ENCODE measurements around the gene GOLGA5. TPM values are rescaled to one million over a fixed set of nuclear protein-coding genes. Genes with fewer than 3 reads are reported as not detected.
"Not testable (repeated sequence)": the region's sequence is repeated elsewhere in the genome, so short reads cannot be mapped to it uniquely, and the experiment has no call there.

Gene GOLGA5
- total RNA-seq, 1 donor from 2014 or later, result 24.2 TPM

- DNase-seq (ENCODE audit: low spot score); intact Hi-C loops (cut with DNase I): not testable (repeated sequence)
Measured at GRCh38 chr14:92775292-92775691, 18.8 kb upstream of the GOLGA5 start.

GRCh38 chr14:92778868-92779565 lies 15.1 kb upstream of the GOLGA5 start:
- DNase-seq (ENCODE audit: low spot score); intact Hi-C loops (cut with DNase I): not testable (repeated sequence)

DNA sequence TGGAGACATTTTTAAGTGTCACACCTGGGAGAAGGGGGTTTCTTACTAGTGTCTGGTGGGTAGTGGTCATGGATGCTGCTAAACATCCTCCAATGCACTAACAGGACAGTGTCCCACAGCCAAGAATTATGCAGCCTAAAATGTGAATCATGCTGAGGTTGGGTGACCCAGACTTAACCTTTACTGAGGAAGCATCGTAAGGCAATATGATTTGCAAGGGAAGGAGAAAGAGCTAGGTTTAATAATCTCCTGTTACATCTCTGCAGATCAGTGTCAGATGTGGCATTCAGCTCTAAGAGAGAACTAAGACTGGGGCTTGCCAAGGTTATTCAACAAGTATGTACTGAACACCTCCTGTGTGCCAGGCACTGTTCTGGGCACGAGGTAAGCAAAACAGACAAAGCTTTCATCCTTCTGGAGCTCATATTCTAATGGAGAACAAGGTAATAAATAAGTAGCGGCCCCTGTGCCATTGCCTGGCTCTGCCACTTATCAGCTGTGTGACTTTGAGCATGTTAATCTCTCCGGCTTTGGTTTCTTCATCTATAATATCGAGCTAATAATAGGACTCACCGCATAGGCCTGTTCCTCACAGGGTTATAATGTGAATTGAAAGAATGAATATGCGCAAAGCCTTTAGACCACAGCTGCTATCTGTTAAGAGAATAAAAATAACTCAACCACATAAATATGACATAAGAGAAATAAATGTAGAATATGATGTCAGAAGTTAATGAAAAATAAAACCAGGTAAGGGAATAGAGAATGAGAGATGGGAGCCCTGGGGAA lies 13.5 kb upstream of the GOLGA5 start:
- intact Hi-C loops (cut with DNase I), result loop anchor here (5.0 kb wide), 1 partner anchor 33 kb away; the partner anchor contains the start of gene LGMN
- DNase-seq (ENCODE audit: low spot score), result no peak

DNA sequence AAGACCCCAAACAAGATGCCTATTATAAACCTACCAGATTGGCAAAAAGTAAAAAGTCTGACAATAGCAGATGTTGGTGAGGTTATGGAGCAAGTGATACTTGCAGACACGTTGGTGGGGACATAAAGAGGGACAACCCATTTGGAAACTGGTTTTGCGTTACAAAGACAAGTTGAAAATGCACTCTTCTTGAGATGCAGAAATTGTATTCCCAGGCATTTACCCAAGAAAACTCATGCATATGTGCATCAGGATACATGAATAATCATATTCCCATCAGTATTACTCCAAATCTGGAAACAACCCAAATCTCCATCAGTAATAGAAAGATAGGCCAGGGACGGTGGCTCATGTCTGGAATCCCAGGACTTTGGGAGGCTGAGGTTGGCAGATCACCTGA lies 12.8 kb upstream of the GOLGA5 start:
- DNase-seq (ENCODE audit: low spot score), result no peak
- intact Hi-C loops (cut with DNase I), result loop anchor here (5.0 kb wide), 1 partner anchor 34 kb away; the partner anchor contains the start of gene LGMN

DNA sequence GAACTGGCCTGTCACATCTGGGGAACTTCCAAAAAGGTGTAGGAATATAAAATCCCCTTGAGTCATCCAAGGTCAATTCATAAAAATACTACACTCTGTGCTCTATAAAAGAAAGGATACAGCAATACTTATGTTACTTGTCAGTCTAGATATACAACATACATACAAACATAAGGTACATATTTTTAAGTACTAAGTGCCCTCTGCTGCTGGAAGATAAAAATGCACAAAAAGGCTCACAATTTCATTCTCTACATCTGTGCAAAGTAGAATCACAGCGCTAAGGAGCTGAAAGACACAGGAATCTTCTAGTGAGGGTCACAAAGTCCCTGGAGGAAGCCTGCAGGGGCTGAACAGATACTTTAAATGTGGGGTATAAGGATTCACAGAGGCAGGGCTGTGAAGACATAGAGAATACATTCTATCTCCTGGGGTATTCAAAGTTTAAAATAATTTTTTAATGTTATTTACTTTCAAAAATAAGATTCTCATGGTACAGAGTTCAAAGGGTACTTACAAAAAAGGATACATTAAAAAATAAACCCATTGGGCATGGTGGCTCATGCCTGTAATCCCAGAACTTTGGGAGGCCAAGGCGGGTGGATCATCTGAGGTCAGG lies 10.2 kb upstream of the GOLGA5 start:
- intact Hi-C loops (cut with DNase I), result loop anchor here (1.0 to 5.0 kb wide), 2 partner anchors 37 to 70 kb away; partner anchors contain the start of gene LGMN
- no peak for DNase-seq (ENCODE audit: low spot score)

- intact Hi-C loops (cut with DNase I), result no loop called here
- no peak for DNase-seq (ENCODE audit: low spot score)
Measured at GRCh38 chr14:92785667-92786426, 8.3 kb upstream of the GOLGA5 start.

DNA sequence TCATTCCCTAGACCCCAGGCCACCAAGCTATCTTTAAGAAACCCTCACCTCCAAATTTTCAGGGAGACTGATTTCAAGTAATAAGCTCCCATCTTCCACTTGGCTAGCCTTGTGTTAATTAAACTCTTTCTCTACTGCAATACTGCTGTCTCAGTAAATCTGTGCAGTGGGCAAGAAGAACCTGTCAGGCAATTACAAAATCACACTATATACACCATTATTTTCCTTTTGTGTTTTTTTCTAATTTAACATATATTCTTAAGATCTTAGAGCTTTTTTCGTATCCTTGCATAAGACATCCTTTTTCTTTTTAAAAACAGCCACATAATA lies 7.7 kb upstream of the GOLGA5 start:
- intact Hi-C loops (cut with DNase I), result no loop called here
- no peak for DNase-seq (ENCODE audit: low spot score)

DNA sequence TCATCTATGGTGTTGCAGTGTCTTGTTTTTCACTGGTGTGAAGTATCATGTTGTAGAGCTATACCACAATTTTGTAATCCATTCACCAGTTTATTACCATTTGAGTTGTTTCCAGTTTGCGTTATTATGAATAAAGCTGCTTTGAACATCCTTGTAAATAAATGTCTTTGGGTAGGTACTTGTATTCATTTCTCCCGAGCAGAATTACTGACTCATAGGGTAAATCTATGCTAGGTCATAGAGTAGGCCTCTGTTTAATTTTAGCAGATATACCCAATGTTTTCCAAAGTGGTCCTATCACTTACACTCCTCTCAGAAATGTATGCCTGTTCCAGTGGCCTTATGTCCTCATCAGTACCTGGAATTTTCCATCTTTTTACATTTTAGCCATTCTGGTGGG lies 6.6 kb upstream of the GOLGA5 start:
- DNase-seq (ENCODE audit: low spot score), result no peak
- intact Hi-C loops (cut with DNase I), result no loop called here

DNA sequence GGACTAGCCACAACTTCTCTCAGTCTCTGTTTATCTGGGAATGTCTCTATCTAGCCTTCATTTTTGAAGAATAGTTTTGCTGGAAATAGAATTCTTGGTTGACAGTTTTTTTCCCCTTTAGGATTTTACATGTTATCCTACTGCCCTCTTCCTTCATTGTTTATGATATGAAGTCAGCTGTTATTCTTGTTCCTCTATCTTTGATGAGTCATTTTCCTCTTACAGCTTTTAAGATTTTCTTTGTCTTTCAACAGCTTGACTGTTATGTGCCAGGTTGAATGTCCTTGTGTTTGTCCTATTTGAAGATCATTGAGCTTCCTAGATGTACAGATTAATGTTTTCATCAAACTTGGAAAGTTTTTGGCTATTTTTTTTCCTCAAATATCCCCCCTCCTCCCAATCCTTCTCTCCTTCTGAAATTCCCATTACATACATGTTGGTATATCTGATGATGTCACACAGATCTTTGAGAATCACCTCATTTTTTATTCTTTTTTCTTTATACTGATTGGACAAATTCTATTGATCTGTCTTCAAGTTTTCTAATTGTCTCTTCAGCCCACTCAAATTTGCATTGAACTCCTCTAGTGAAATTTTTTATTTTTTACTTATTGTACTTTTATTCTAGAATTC lies 4.5 kb upstream of the GOLGA5 start:
- intact Hi-C loops (cut with DNase I), result no loop called here
- DNase-seq (ENCODE audit: low spot score), result no peak

GRCh38 chr14:92792885-92793284 lies 1.2 kb upstream of the GOLGA5 start:
- intact Hi-C loops (cut with DNase I), result no loop called here
- DNase-seq (ENCODE audit: low spot score), result no peak

DNA sequence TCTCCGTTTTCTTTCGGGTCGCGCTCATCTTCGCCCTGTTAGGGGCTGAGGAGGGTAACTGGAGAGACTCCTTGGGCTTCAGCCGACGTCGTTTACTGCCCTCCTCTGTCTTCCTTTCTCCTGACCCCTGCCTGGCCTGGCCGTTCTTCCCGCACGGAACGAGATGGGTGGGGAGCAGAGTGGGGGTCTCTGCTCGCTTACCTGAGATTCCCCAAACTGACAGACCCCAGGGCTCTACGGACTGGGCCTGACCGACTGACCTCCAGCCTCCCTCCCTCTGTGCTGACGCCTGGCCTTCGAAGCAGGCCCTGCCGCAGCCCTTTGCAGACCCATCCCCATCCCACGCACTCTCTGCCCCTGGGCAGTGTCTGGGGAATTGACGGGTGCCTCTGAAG lies 439 bp downstream of the GOLGA5 start:
- intact Hi-C loops (cut with DNase I), result no loop called here
- DNase-seq (ENCODE audit: low spot score), result no peak

GRCh38 chr14:92794961-92795360 lies 856 bp downstream of the GOLGA5 start:
- intact Hi-C loops (cut with DNase I), result no loop called here
- DNase-seq (ENCODE audit: low spot score), result no peak

DNA sequence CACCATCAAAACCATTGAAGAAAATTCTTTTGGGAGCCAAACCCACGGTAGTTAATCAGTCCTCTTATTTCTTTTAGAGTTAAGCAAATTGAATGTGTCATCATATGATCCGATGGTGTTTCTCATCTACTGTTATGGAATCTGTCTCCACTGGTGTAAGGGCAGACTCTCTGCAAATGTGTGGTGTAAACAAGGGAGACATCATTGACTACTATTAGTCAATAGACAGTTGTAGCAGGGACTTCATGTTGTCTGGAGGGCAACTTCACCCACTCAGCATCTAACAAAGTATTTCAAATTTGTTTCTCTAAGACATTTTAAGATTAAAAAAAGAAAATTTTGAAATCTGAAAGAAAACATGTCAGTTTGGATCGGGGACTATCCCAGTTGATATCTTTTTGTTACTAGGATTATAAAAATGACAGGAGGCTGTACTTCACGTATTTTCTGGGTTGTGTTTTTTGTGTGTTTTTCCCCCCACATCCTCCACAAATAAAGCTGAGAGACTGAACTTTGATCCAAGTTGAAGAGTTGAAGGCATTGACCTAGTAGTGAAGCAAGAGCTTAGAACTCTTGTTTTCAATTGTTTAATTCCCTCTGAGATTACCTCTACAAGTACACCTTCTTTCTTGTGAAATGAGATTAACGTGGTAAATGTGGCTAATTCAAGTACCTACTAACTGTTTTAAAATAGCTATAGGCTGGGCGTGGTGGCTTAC lies 4.0 kb downstream of the GOLGA5 start:
- intact Hi-C loops (cut with DNase I), result no loop called here

DNA sequence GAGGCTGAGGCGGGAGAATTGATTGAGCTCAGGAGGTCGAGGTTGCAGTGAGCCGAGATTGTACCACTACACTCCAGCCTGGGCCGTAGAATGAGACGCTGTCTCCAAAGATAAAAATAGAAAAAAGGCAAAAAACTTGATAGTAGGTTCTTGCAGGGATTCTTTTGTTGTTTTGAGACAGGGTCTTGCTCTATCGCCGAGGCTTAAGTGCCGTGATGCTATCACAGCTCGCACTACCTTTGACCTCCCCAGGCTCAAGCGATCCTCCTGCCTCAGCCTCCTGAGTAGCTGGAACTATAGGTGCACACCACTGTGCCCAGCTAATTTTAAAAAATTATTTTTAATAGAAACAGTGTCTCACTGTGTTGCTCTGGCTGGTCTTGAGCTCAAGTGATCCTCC lies 4.7 kb downstream of the GOLGA5 start:
- no peak for DNase-seq (ENCODE audit: low spot score)
- intact Hi-C loops (cut with DNase I), result no loop called here

More for the DNA sequence above, 4.0 kb downstream of the GOLGA5 start:
- no peak for DNase-seq (ENCODE audit: low spot score)

DNA sequence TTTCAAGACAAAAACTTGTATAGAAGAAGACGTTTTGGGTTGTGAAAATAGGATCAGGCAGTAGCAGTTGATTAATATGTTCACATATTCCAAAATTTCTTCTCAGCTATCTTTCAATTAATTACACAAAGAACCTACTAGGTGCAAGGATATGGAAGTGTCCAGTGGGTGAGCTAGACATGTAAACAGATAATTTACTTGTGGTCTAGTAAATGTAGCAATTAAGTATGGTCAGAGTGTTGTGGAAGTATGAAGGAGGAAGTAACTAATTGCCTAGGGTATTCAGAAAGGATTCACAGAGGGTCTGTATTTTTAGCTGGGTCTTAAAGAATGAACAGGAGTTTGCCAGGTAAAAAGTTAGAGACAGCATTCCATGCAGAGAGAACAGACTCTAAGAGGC lies 5.9 kb downstream of the GOLGA5 start:
- intact Hi-C loops (cut with DNase I), result no loop called here
- no peak for DNase-seq (ENCODE audit: low spot score)

- DNase-seq (ENCODE audit: low spot score), result no peak
- intact Hi-C loops (cut with DNase I), result no loop called here
Measured at GRCh38 chr14:92800525-92800924, 6.4 kb downstream of the GOLGA5 start.

- DNase-seq (ENCODE audit: low spot score), result no peak
- intact Hi-C loops (cut with DNase I), result no loop called here
Measured at GRCh38 chr14:92801917-92802316, 7.8 kb downstream of the GOLGA5 start.

- no peak for DNase-seq (ENCODE audit: low spot score)
- intact Hi-C loops (cut with DNase I), result no loop called here
Measured at GRCh38 chr14:92802678-92803077, 8.6 kb downstream of the GOLGA5 start.

- no peak for DNase-seq (ENCODE audit: low spot score)
- intact Hi-C loops (cut with DNase I), result no loop called here
Measured at GRCh38 chr14:92813201-92813600, 19.1 kb downstream of the GOLGA5 start.
